T47D (cell line): ENCODE measurements around the gene MRPS30.

ENCODE experiments used
- DNase-seq, 2 experiments: peaks; one replicate each; pipeline versions ENCODE4 v3.0.0 to v3.0.0-alpha.2; 2011 to 2012; ENCODE audit warnings: low read depth in 1 of 2, low spot score in 1 of 2
- JUND ChIP-seq: IDR thresholded peaks from 2 replicates; pipeline ENCODE4 v1.6.1; 2012; ENCODE audit warnings: low read depth
- in situ Hi-C: cut with HindIII; loops from 2 replicates; pipeline ENCODE4 v1.10.0; 2016; ENCODE audit warnings: low sequenced_read_pairs, low pct_unique_long_range_greater_than_20kb

MRPS30 gene

GRCh38 chr5:44835693-44836092 is 26.9 kb downstream of the MRPS30 start:
- TF ChIP-seq JUND, result no peak
- in situ Hi-C loops, result no loop called here
- DNase-seq, result no peak

- in situ Hi-C loops, result no loop called here
- DNase-seq, result no peak
- TF ChIP-seq JUND, result no peak
Observed at GRCh38 chr5:44839018-44839681, 30.4 kb downstream of the MRPS30 start.

- DNase-seq, result no peak
- no peak for TF ChIP-seq JUND
- in situ Hi-C loops, result no loop called here
Observed at GRCh38 chr5:44842496-44843282, 33.9 kb downstream of the MRPS30 start.

GRCh38 chr5:44844744-44845143 is 36.0 kb downstream of the MRPS30 start:
- in situ Hi-C loops, result no loop called here
- no peak for TF ChIP-seq JUND
- no peak for DNase-seq

- DNase-seq, result no peak
- in situ Hi-C loops, result no loop called here
Observed at GRCh38 chr5:44845777-44846176, 37.0 kb downstream of the MRPS30 start.

GRCh38 chr5:44847206-44847852 is 38.6 kb downstream of the MRPS30 start:
- in situ Hi-C loops, result no loop called here
- DNase-seq, result no peak

More at GRCh38 chr5:44845777-44846176, 37.0 kb downstream of the MRPS30 start:
- no peak for TF ChIP-seq JUND

GRCh38 chr5:44860267-44860666 is 51.5 kb downstream of the MRPS30 start:
- no peak for TF ChIP-seq JUND
- DNase-seq, result no peak
- in situ Hi-C loops, result no loop called here

More at GRCh38 chr5:44847206-44847852, 38.6 kb downstream of the MRPS30 start:
- no peak for TF ChIP-seq JUND

GRCh38 chr5:44862808-44863207 is 54.1 kb downstream of the MRPS30 start:
- in situ Hi-C loops, result no loop called here
- peak in 1 of 2 experiments; percentile 33 for DNase-seq
- TF ChIP-seq JUND, result no peak
